ENCODE data around the gene GSDMA. TPM values are rescaled to one million over a fixed set of nuclear protein-coding genes. Genes with fewer than 3 reads are reported as not detected.

The GSDMA gene
- total RNA-seq, 1 experiment from 2014 or later: not detected

- Mint-ChIP-seq H3K27me3 (ENCODE audit: low read depth) (no peaks in the 10 kb centered on the region), H3K4me3 (no peak overlapping the region), H3K4me1 (peaks cover 9 to 16% of the 10 kb centered on the region in 2 experiments), H3K9me3 (no peaks in the 10 kb centered on the region), H3K36me3 (ENCODE audit: insufficient read depth in 1 of 3, low read depth in 3 of 3) (no peaks in the 10 kb centered on the region), H3K27ac (no peak overlapping the region; a peak in 1 of 7 replicates)
- H2BK12ac ChIP-seq (ENCODE audit: insufficient read length, low read depth, low read length): no peak overlapping the region
- H3K23me2 ChIP-seq (ENCODE audit: insufficient read length, low read depth, low read length, poor library complexity, severe bottlenecking): no peaks in the 10 kb centered on the region
- no peak overlapping the region for H4K8ac ChIP-seq (replicated peaks; ENCODE audit: insufficient read length, low read depth, low read length)
- no peak for DNase-seq
- no peak overlapping the region for H3T11ph ChIP-seq (ENCODE audit: low read length)
- no peak overlapping the region for H3K4me2 ChIP-seq (ENCODE audit: insufficient read depth, insufficient read length, low read length)
- no peak overlapping the region for H2BK5ac ChIP-seq (ENCODE audit: insufficient read length, low read length)
- H3K4ac ChIP-seq (ENCODE audit: low read depth, low read length): no peak overlapping the region
- H3K9me3 ChIP-seq (ENCODE audit: control insufficient read depth, low read depth, low read length): no peaks in the 10 kb centered on the region
- no peak overlapping the region for H2BK20ac ChIP-seq (ENCODE audit: low read depth, low read length, poor library complexity, severe bottlenecking)
- no peaks in the 10 kb centered on the region for H3K79me1 ChIP-seq (ENCODE audit: insufficient read depth, low read depth, low read length, poor library complexity, severe bottlenecking)
- H4K20me1 ChIP-seq (ENCODE audit: control insufficient read depth, insufficient read depth, insufficient read length): no peaks in the 10 kb centered on the region
- H3K56ac ChIP-seq (ENCODE audit: insufficient read length, low read depth, low read length): no peak overlapping the region
- no peak overlapping the region for H3K14ac ChIP-seq (ENCODE audit: insufficient read depth, low read length)
- H3K27me3 ChIP-seq (ENCODE audit: insufficient read depth, low read length): no peaks in the 10 kb centered on the region
- no peak overlapping the region for H3K18ac ChIP-seq (ENCODE audit: insufficient read length, low read depth, low read length)
- no peak overlapping the region for H4K91ac ChIP-seq (ENCODE audit: insufficient read length, low read depth, low read length)
- H4K5ac ChIP-seq (ENCODE audit: insufficient read length, low read depth, low read length): no peak overlapping the region
- no peak overlapping the region for H2AFZ ChIP-seq (ENCODE audit: low read length)
- no peak for TF ChIP-seq CTCF (conservative IDR thresholded peaks at IDR 0.05)
- no peak overlapping the region for H2BK120ac ChIP-seq (ENCODE audit: low read depth, low read length, poor library complexity, severe bottlenecking)
- no CpG with 5 or more reads among the region's 5 CpGs for WGBS (ENCODE audit: extremely low coverage, insufficient read length, low lambda C conversion rate)
- no peak overlapping the region for H2BK15ac ChIP-seq (ENCODE audit: low read depth, low read length)
- no peaks in the 10 kb centered on the region; the same call in 1 of the 2 replicates for H3K4me1 ChIP-seq (ENCODE audit: insufficient read depth, low read length)
- H3K9ac ChIP-seq (ENCODE audit: extremely low read depth, insufficient read length, low read length): no peak overlapping the region
- H3K79me2 ChIP-seq (ENCODE audit: insufficient read depth, low read length): no peaks in the 10 kb centered on the region
- H3K23ac ChIP-seq (ENCODE audit: insufficient read length, low read depth, low read length): no peak overlapping the region
- H3K27ac ChIP-seq (ENCODE audit: insufficient read length, low read depth, low read length): no peak overlapping the region
- no peak overlapping the region for H2AK5ac ChIP-seq (ENCODE audit: insufficient read length, low read length)
Measured at GRCh38 chr17:39934324-39934723, 28.5 kb upstream of the GSDMA start.

All from H9 (cell line).